ENCODE data around the gene HOXA10.

Gene HOXA10

GRCh38 chr7:27139334-27140125 is 34.6 kb downstream of the HOXA10 start:
- in situ Hi-C loops (cut with MboI; ENCODE audit: low sequenced_read_pairs), result loop anchor here (10.0 kb wide), 1 partner anchor 285 kb away; no protein-coding TSS in a partner anchor

GRCh38 chr7:27138985-27139333 is 35.2 kb downstream of the HOXA10 start:
- in situ Hi-C loops (cut with MboI; ENCODE audit: low sequenced_read_pairs), result no loop called here

- in situ Hi-C loops (cut with MboI; ENCODE audit: low sequenced_read_pairs), result no loop called here
Observed at GRCh38 chr7:27138472-27138871, 35.6 kb downstream of the HOXA10 start.

- in situ Hi-C loops (cut with MboI; ENCODE audit: low sequenced_read_pairs), result no loop called here
Observed at GRCh38 chr7:27137640-27138315, 36.3 kb downstream of the HOXA10 start.

GRCh38 chr7:27134392-27134791 is 39.7 kb downstream of the HOXA10 start:
- in situ Hi-C loops (cut with MboI; ENCODE audit: low sequenced_read_pairs), result no loop called here

GRCh38 chr7:27133409-27134231 is 40.5 kb downstream of the HOXA10 start:
- in situ Hi-C loops (cut with MboI; ENCODE audit: low sequenced_read_pairs), result no loop called here

GRCh38 chr7:27132978-27133377 is 41.1 kb downstream of the HOXA10 start:
- in situ Hi-C loops (cut with MboI; ENCODE audit: low sequenced_read_pairs), result no loop called here

GRCh38 chr7:27132214-27132613 is 41.9 kb downstream of the HOXA10 start:
- in situ Hi-C loops (cut with MboI; ENCODE audit: low sequenced_read_pairs), result no loop called here

- in situ Hi-C loops (cut with MboI; ENCODE audit: low sequenced_read_pairs), result no loop called here
Observed at GRCh38 chr7:27131390-27131819, 42.7 kb downstream of the HOXA10 start.

- in situ Hi-C loops (cut with MboI; ENCODE audit: low sequenced_read_pairs), result no loop called here
Observed at GRCh38 chr7:27130540-27131389, 43.4 kb downstream of the HOXA10 start, which contains the start of gene HOXA4. Gene HOXA4 (minus strand): TSS chr7:27130757. CDS start chr7:27130733, 24 bp downstream.

- in situ Hi-C loops (cut with MboI; ENCODE audit: low sequenced_read_pairs), result no loop called here
Observed at GRCh38 chr7:27129729-27130539, 44.2 kb downstream of the HOXA10 start.

- in situ Hi-C loops (cut with MboI; ENCODE audit: low sequenced_read_pairs), result no loop called here
Observed at GRCh38 chr7:27128776-27129728, 45.1 kb downstream of the HOXA10 start.

GRCh38 chr7:27128034-27128433 is 46.1 kb downstream of the HOXA10 start:
- in situ Hi-C loops (cut with MboI; ENCODE audit: low sequenced_read_pairs), result no loop called here

- in situ Hi-C loops (cut with MboI; ENCODE audit: low sequenced_read_pairs), result no loop called here
Observed at GRCh38 chr7:27126596-27127327, 47.4 kb downstream of the HOXA10 start.

- in situ Hi-C loops (cut with MboI; ENCODE audit: low sequenced_read_pairs), result no loop called here
Observed at GRCh38 chr7:27125986-27126394, 48.1 kb downstream of the HOXA10 start.

- in situ Hi-C loops (cut with MboI; ENCODE audit: low sequenced_read_pairs), result no loop called here
Observed at GRCh38 chr7:27124902-27125689, 49.0 kb downstream of the HOXA10 start.
